ENCODE measurements around the gene TFPI2. TPM values are rescaled to one million over a fixed set of nuclear protein-coding genes. Genes with fewer than 3 reads are reported as not detected.

TFPI2 gene
- total RNA-seq, 2 experiments from 2014 or later: not detected

DNA sequence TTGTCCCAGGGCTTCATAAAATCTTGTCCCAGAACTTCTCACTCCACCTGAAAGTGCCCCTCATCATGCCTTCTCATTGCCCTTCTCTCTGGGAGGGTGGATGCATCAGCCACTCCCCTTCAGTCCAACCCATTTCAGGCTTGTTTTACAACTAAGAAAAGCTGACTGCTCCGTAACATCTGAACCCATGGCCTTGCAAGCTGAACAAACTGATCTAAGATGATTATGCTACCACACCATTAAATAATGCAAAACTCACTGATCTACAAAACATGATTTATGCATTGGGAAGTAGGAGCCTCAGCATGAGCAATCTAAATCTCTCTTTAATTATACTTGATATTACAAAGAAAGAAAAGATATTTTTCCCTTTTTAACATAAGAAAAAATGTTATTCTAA lies 34.8 kb downstream of the TFPI2 start:
- Histone ChIP-seq H3K4me3 (ENCODE audit: low read depth, low read length, poor library complexity, severe bottlenecking) (no peak overlapping the region), H3K4me2 (ENCODE audit: low read length) (no peak overlapping the region), H3K4me1 (ENCODE audit: insufficient read depth, low read length, poor library complexity, severe bottlenecking) (no peaks in the 10 kb centered on the region), H3K79me2 (ENCODE audit: insufficient read depth, low read depth, low read length) (no peaks in the 10 kb centered on the region), H3K27ac (ENCODE audit: low read depth, low read length, poor library complexity, severe bottlenecking) (no peak overlapping the region), H3K9me3 (ENCODE audit: low read length) (no peaks in the 10 kb centered on the region), H3K36me3 (ENCODE audit: insufficient read depth, low read length) (no peaks in the 10 kb centered on the region), H4K20me1 (ENCODE audit: insufficient read depth, low read length) (no peaks in the 10 kb centered on the region), H2AFZ (ENCODE audit: low read length) (no peak overlapping the region), H3K9me2 (ENCODE audit: insufficient read depth, low read length) (no peaks in the 10 kb centered on the region)
- TF ChIP-seq CTCF (conservative IDR thresholded peaks at IDR 0.05; ENCODE audit: low read length) (no peak), EZH2phosphoT487 (IDR thresholded peaks at IDR 0.05; ENCODE audit: borderline replicate concordance, low read depth, low read length) (no peak)
- BruUV-seq (replicated peaks): no TSS peak
- intact Hi-C loops (cut with micrococcal nuclease; ENCODE audit: unreplicated experiment): no loop called here
- ChIA-PET POLR2A (no interaction called here), CTCF (ENCODE audit: unreplicated experiment) (no interaction called here)
- no peak for DNase-seq (ENCODE audit: low spot score)

GRCh38 chr7:93854480-93854879 lies 36.1 kb downstream of the TFPI2 start:
- H3K79me2 ChIP-seq (ENCODE audit: insufficient read depth, low read depth, low read length): no peaks in the 10 kb centered on the region
- no peak overlapping the region for H2AFZ ChIP-seq (ENCODE audit: low read length)
- H3K36me3 ChIP-seq (ENCODE audit: insufficient read depth, low read length): no peaks in the 10 kb centered on the region
- BruUV-seq (replicated peaks): no TSS peak
- no peaks in the 10 kb centered on the region for H3K9me3 ChIP-seq (ENCODE audit: low read length)
- intact Hi-C loops (cut with micrococcal nuclease; ENCODE audit: unreplicated experiment): no loop called here
- ChIA-PET POLR2A (no interaction called here), CTCF (ENCODE audit: unreplicated experiment) (no interaction called here)
- no peak for DNase-seq (ENCODE audit: low spot score)
- H3K4me1 ChIP-seq (ENCODE audit: insufficient read depth, low read length, poor library complexity, severe bottlenecking): no peaks in the 10 kb centered on the region
- H3K4me3 ChIP-seq (ENCODE audit: low read depth, low read length, poor library complexity, severe bottlenecking): no peak overlapping the region
- H3K9me2 ChIP-seq (ENCODE audit: insufficient read depth, low read length): no peaks in the 10 kb centered on the region
- H4K20me1 ChIP-seq (ENCODE audit: insufficient read depth, low read length): no peaks in the 10 kb centered on the region
- no peak for TF ChIP-seq CTCF (conservative IDR thresholded peaks at IDR 0.05; ENCODE audit: low read length)
- no peak for TF ChIP-seq EZH2phosphoT487 (IDR thresholded peaks at IDR 0.05; ENCODE audit: borderline replicate concordance, low read depth, low read length)
- H3K4me2 ChIP-seq (ENCODE audit: low read length): no peak overlapping the region
- no peak overlapping the region for H3K27ac ChIP-seq (ENCODE audit: low read depth, low read length, poor library complexity, severe bottlenecking)

- Histone ChIP-seq H3K79me2 (ENCODE audit: insufficient read depth, low read depth, low read length) (no peaks in the 10 kb centered on the region), H3K9me2 (ENCODE audit: insufficient read depth, low read length) (no peaks in the 10 kb centered on the region), H3K9me3 (ENCODE audit: low read length) (no peaks in the 10 kb centered on the region), H3K4me2 (ENCODE audit: low read length) (no peak overlapping the region), H3K27ac (ENCODE audit: low read depth, low read length, poor library complexity, severe bottlenecking) (no peak overlapping the region), H4K20me1 (ENCODE audit: insufficient read depth, low read length) (no peaks in the 10 kb centered on the region), H3K36me3 (ENCODE audit: insufficient read depth, low read length) (no peaks in the 10 kb centered on the region), H3K4me3 (ENCODE audit: low read depth, low read length, poor library complexity, severe bottlenecking) (no peak overlapping the region), H3K4me1 (ENCODE audit: insufficient read depth, low read length, poor library complexity, severe bottlenecking) (no peaks in the 10 kb centered on the region), H2AFZ (ENCODE audit: low read length) (no peak overlapping the region)
- TF ChIP-seq CTCF (conservative IDR thresholded peaks at IDR 0.05; ENCODE audit: low read length) (no peak), EZH2phosphoT487 (IDR thresholded peaks at IDR 0.05; ENCODE audit: borderline replicate concordance, low read depth, low read length) (no peak)
- no peak for DNase-seq (ENCODE audit: low spot score)
- intact Hi-C loops (cut with micrococcal nuclease; ENCODE audit: unreplicated experiment): no loop called here
- POLR2A ChIA-PET: no interaction called here
- no TSS peak for BruUV-seq (replicated peaks)
- CTCF ChIA-PET (ENCODE audit: unreplicated experiment): no interaction called here
Measured at GRCh38 chr7:93851536-93851935, 39.0 kb downstream of the TFPI2 start.

Data from OCI-LY7 (cell line).